Measurements from ENCODE around the gene ZNF835.

ZNF835 gene

DNA sequence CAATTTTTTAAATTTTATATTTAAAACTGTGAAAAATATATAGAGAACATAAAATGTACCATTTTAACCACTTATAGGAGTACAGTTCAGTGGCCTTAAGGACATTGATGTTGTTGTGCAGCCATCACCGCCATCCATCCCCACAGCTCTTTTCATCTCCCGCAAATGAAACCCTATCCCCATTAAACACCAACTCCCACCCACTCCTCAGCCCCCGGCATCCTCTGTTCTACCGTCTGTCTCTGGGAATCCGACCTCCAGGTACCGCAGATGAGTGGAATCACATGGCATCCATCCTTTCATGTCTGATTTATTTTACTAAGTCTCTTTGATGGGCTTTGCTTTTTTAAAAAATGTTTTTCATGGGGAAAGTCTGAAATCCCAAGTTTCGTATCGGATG lies 52.4 kb downstream of the ZNF835 start:
- Histone ChIP-seq H3K27me3 (ENCODE audit: control insufficient read depth, low read length) (no peaks in the 10 kb centered on the region), H3K36me3 (ENCODE audit: control insufficient read depth, low read length) (peaks cover 9% of the 10 kb centered on the region; the same call in 1 of the 2 replicates), H3K27ac (ENCODE audit: low read depth, low read length) (no peak overlapping the region), H3K9me2 (replicated peaks; ENCODE audit: control insufficient read depth, low read length) (no peaks in the 10 kb centered on the region), H4K20me1 (ENCODE audit: control insufficient read depth, insufficient read depth, low read depth, low read length) (no peaks in the 10 kb centered on the region), H3K4me1 (ENCODE audit: control insufficient read depth, low read length) (no peaks in the 10 kb centered on the region), H3K9me3 (ENCODE audit: control insufficient read depth, insufficient read depth, low read length) (peaks cover 34% of the 10 kb centered on the region; the same call in 1 of the 2 replicates), H3K4me2 (ENCODE audit: low read length) (no peak overlapping the region), H3F3A (ENCODE audit: control insufficient read depth, insufficient read depth) (no peaks in the 10 kb centered on the region), H3K79me2 (ENCODE audit: control insufficient read depth, low read length) (no peaks in the 10 kb centered on the region), H3K4me3 (ENCODE audit: low read length) (no peak overlapping the region)
- TF ChIP-seq EZH2phosphoT487 (IDR thresholded peaks at IDR 0.05; ENCODE audit: borderline replicate concordance, low read length) = no peak
- TF ChIP-seq, protein P1, sequence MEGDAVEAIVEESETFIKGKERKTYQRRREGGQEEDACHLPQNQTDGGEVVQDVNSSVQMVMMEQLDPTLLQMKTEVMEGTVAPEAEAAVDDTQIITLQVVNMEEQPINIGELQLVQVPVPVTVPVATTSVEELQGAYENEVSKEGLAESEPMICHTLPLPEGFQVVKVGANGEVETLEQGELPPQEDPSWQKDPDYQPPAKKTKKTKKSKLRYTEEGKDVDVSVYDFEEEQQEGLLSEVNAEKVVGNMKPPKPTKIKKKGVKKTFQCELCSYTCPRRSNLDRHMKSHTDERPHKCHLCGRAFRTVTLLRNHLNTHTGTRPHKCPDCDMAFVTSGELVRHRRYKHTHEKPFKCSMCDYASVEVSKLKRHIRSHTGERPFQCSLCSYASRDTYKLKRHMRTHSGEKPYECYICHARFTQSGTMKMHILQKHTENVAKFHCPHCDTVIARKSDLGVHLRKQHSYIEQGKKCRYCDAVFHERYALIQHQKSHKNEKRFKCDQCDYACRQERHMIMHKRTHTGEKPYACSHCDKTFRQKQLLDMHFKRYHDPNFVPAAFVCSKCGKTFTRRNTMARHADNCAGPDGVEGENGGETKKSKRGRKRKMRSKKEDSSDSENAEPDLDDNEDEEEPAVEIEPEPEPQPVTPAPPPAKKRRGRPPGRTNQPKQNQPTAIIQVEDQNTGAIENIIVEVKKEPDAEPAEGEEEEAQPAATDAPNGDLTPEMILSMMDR (IDR thresholded peaks at IDR 0.05; ENCODE audit: low read depth, low read length, poor library complexity, severe bottlenecking) = no peak

DNA sequence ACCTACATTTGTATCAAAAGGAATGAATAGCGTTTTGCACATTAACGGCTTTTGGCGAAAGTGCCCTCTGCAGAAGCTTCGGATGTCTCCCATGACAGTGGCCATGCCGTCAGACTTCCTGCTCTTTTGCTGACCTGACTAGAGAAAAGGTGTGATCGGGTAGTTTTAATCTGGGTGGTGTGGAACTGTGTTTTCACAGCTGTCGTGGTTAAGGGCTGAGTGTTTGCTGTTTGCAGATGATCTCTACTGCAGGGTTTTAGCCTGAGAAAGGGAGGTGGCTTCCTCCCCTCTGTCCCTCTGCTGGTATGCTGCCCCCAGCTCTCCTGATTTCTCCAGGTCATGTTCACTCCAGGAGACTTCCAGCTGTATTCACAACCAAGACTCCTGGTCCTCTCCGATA lies 54.0 kb downstream of the ZNF835 start:
- Histone ChIP-seq H3F3A (ENCODE audit: control insufficient read depth, insufficient read depth) (no peaks in the 10 kb centered on the region), H4K20me1 (ENCODE audit: control insufficient read depth, insufficient read depth, low read depth, low read length) (no peaks in the 10 kb centered on the region), H3K9me2 (replicated peaks; ENCODE audit: control insufficient read depth, low read length) (no peaks in the 10 kb centered on the region), H3K4me1 (ENCODE audit: control insufficient read depth, low read length) (no peaks in the 10 kb centered on the region), H3K27ac (ENCODE audit: low read depth, low read length) (no peak overlapping the region), H3K9me3 (ENCODE audit: control insufficient read depth, insufficient read depth, low read length) (peaks cover 34% of the 10 kb centered on the region; the same call in 1 of the 2 replicates), H3K36me3 (ENCODE audit: control insufficient read depth, low read length) (peaks cover 9% of the 10 kb centered on the region; the same call in 1 of the 2 replicates), H3K27me3 (ENCODE audit: control insufficient read depth, low read length) (no peaks in the 10 kb centered on the region), H3K79me2 (ENCODE audit: control insufficient read depth, low read length) (no peaks in the 10 kb centered on the region), H3K4me2 (ENCODE audit: low read length) (no peak overlapping the region), H3K4me3 (ENCODE audit: low read length) (no peak overlapping the region)
- no peak for TF ChIP-seq EZH2phosphoT487 (IDR thresholded peaks at IDR 0.05; ENCODE audit: borderline replicate concordance, low read length)
- TF ChIP-seq, protein P1 (IDR thresholded peaks at IDR 0.05; ENCODE audit: low read depth, low read length, poor library complexity, severe bottlenecking) = no peak

DNA sequence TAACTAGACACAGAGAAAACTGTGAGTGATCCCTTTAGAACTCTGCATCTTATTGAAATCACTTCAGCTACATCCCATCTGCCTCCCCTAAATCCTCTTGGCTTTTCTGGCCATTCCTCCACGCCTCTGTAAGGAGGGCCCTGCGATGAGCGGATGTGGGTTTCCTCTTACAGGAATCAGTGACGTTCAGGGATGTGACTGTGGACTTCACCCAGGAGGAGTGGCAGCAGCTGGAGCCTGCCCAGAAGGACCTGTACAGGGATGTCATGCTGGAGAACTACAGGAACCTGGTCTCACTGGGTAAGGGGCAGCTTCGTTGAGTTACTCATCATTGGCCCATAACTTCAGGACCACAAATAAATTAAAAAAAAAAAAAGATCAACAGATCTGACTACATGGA lies 57.9 kb downstream of the ZNF835 start:
- no peaks in the 10 kb centered on the region for H3K27me3 ChIP-seq (ENCODE audit: control insufficient read depth, low read length)
- no peaks in the 10 kb centered on the region for H3F3A ChIP-seq (ENCODE audit: control insufficient read depth, insufficient read depth)
- H3K4me2 ChIP-seq (ENCODE audit: low read length) = no peak overlapping the region
- no peaks in the 10 kb centered on the region for H3K79me2 ChIP-seq (ENCODE audit: control insufficient read depth, low read length)
- H4K20me1 ChIP-seq (ENCODE audit: control insufficient read depth, insufficient read depth, low read depth, low read length) = no peaks in the 10 kb centered on the region
- no peaks in the 10 kb centered on the region for H3K4me1 ChIP-seq (ENCODE audit: control insufficient read depth, low read length)
- H3K36me3 ChIP-seq (ENCODE audit: control insufficient read depth, low read length) = no peaks in the 10 kb centered on the region
- H3K4me3 ChIP-seq (ENCODE audit: low read length) = no peak overlapping the region
- H3K9me3 ChIP-seq (ENCODE audit: control insufficient read depth, insufficient read depth, low read length) = peaks cover 20% of the 10 kb centered on the region; the same call in 1 of the 2 replicates
- no peaks in the 10 kb centered on the region for H3K9me2 ChIP-seq (replicated peaks; ENCODE audit: control insufficient read depth, low read length)
- no peak for TF ChIP-seq EZH2phosphoT487 (IDR thresholded peaks at IDR 0.05; ENCODE audit: borderline replicate concordance, low read length)
- TF ChIP-seq, protein P1 (IDR thresholded peaks at IDR 0.05; ENCODE audit: low read depth, low read length, poor library complexity, severe bottlenecking) = no peak
- H3K27ac ChIP-seq (ENCODE audit: low read depth, low read length) = no peak overlapping the region
